KMS-11 (cell line): ENCODE data around the gene GSTM2.
"Not testable (repeated sequence)": the region's sequence is repeated elsewhere in the genome, so short reads cannot be mapped to it uniquely, and the experiment has no call there.

ENCODE experiments used
- H2AFZ ChIP-seq: fragments of 200-600 bp; sonication (generic); 2 replicates; pipeline ENCODE4 v1.6.1; 2016; ENCODE audit warnings: antibody characterized with exemption, mixed run types, low read depth
- H3K27ac ChIP-seq: fragments of 200-600 bp; sonication (generic); 2 replicates; pipeline ENCODE4 v1.6.1; 2016; ENCODE audit warnings: mild to moderate bottlenecking, mixed run types
- H3K27me3 ChIP-seq: fragments of 200-600 bp; sonication (generic); 2 replicates; pipeline ENCODE4 v1.6.1; 2017; ENCODE audit warnings: mild to moderate bottlenecking, low read depth, mixed run types, moderate library complexity; ENCODE audit not compliant: insufficient read depth
- H3K36me3 ChIP-seq: fragments of 200-600 bp; sonication (generic); 2 replicates; pipeline ENCODE4 v1.6.1; 2017; ENCODE audit warnings: mild to moderate bottlenecking, mixed run types; ENCODE audit not compliant: insufficient read depth
- H3K4me1 ChIP-seq: fragments of 200-600 bp; sonication (generic); 2 replicates; pipeline ENCODE4 v1.6.1; 2016; ENCODE audit warnings: mild to moderate bottlenecking, low read depth, mixed run types; ENCODE audit not compliant: poor library complexity, severe bottlenecking
- H3K4me2 ChIP-seq: fragments of 200-600 bp; sonication (generic); 2 replicates; pipeline ENCODE4 v1.7.0; 2016; ENCODE audit warnings: mild to moderate bottlenecking, mixed run types
- H3K4me3 ChIP-seq: fragments of 200-600 bp; sonication (generic); IDR thresholded peaks from 2 replicates; pipeline ENCODE4 v1.6.1; 2017; ENCODE audit warnings: low read depth, low read length, mixed read lengths; ENCODE audit not compliant: insufficient read depth
- H3K79me2 ChIP-seq: fragments of 200-600 bp; sonication (generic); 2 replicates; pipeline ENCODE4 v1.6.1; 2016; ENCODE audit warnings: low read depth, mixed run types; ENCODE audit not compliant: insufficient read depth
- H3K9ac ChIP-seq: fragments of 200-600 bp; sonication (generic); 2 replicates; pipeline ENCODE4 v1.6.1; 2016; ENCODE audit warnings: mild to moderate bottlenecking, mixed run types
- H4K20me1 ChIP-seq: fragments of 200-600 bp; sonication (generic); 2 replicates; pipeline ENCODE4 v1.6.1; 2016; ENCODE audit warnings: mild to moderate bottlenecking, mixed run types; ENCODE audit not compliant: insufficient read depth
- CTCF ChIP-seq: fragments of 200-600 bp; sonication (generic); conservative IDR thresholded peaks from 2 replicates; pipeline ENCODE4 v1.6.1; 2017; ENCODE audit warnings: low read depth, mild to moderate bottlenecking, antibody characterized with exemption, low read length, moderate library complexity, mixed read lengths

GSTM2 gene

DNA sequence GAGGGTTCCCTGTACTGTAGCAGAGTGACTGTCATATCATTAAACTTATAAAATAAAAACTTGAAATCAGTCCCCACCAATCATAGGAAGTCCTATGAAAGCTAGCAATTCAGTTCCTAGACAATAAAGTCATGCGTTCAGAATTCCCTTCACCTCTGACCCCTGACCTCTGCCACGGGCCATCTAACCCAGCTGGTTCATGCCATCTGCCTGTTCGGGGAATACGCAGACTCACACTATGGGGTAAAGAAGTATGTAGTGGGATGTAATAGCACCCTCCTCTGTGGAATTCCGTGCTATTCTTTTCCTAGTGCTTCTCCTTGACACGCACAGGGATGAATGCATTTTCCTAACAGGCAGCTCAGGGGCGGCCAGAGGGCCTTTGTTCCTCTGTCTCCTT is 9.9 kb upstream of the GSTM2 start:
- peaks cover 9% of the 10 kb centered on the region for H3K4me1 ChIP-seq
- H3K9ac ChIP-seq: no peak overlapping the region
- H3K27me3 ChIP-seq: no peaks in the 10 kb centered on the region
- H3K4me3 ChIP-seq: no peak overlapping the region
- H2AFZ ChIP-seq: no peak overlapping the region
- H3K27ac ChIP-seq: no peak overlapping the region
- no peak for TF ChIP-seq CTCF
- no peaks in the 10 kb centered on the region for H3K36me3 ChIP-seq
- H4K20me1 ChIP-seq: no peaks in the 10 kb centered on the region
- H3K4me2 ChIP-seq: no peak overlapping the region
- no peaks in the 10 kb centered on the region for H3K79me2 ChIP-seq

- no peak overlapping the region for H3K4me3 ChIP-seq
- H3K36me3 ChIP-seq: no peaks in the 10 kb centered on the region
- no peak overlapping the region for H3K9ac ChIP-seq
- H2AFZ ChIP-seq: no peak overlapping the region
- H3K4me1 ChIP-seq: peaks cover 9% of the 10 kb centered on the region
- no peak for TF ChIP-seq CTCF
- H3K79me2 ChIP-seq: no peaks in the 10 kb centered on the region
- no peaks in the 10 kb centered on the region for H3K27me3 ChIP-seq
- no peaks in the 10 kb centered on the region for H4K20me1 ChIP-seq
- H3K27ac ChIP-seq: no peak overlapping the region
- no peak overlapping the region for H3K4me2 ChIP-seq
Measured at GRCh38 chr1:109658533-109659042, 9.3 kb upstream of the GSTM2 start.

DNA sequence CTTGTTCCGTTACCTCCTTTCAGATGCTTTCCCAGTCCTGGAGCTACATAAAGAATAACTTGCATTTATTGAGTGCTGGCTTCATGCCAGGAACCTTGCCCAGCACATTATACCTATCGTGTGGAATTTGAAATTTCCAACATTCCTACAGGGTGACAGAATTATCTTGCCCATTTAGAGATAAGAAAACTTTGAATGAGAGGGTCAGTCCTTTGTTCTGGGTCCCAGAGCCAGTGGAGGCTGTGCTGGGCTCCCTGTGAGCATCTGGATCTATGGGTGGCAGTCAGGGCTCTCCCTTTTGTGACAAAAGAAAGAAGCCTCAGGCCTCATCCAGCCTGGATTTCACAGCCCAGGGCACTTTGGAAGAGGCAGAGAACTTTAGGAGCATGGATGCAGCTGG is 8.7 kb upstream of the GSTM2 start:
- H3K27me3 ChIP-seq: no peaks in the 10 kb centered on the region
- H3K27ac ChIP-seq: no peak overlapping the region
- peaks cover 9% of the 10 kb centered on the region for H3K4me1 ChIP-seq
- H3K4me3 ChIP-seq: no peak overlapping the region
- no peak for TF ChIP-seq CTCF
- no peaks in the 10 kb centered on the region for H4K20me1 ChIP-seq
- no peaks in the 10 kb centered on the region for H3K36me3 ChIP-seq
- no peak overlapping the region for H2AFZ ChIP-seq
- H3K79me2 ChIP-seq: no peaks in the 10 kb centered on the region
- no peak overlapping the region for H3K9ac ChIP-seq
- H3K4me2 ChIP-seq: no peak overlapping the region

GRCh38 chr1:109659997-109660690 is 7.7 kb upstream of the GSTM2 start:
- no peaks in the 10 kb centered on the region for H3K79me2 ChIP-seq
- H4K20me1 ChIP-seq: no peaks in the 10 kb centered on the region
- peaks cover 4% of the 10 kb centered on the region for H3K4me1 ChIP-seq
- H3K4me3 ChIP-seq: no peak overlapping the region
- no peaks in the 10 kb centered on the region for H3K27me3 ChIP-seq
- no peak overlapping the region for H3K27ac ChIP-seq
- H3K9ac ChIP-seq: no peak overlapping the region
- no peak overlapping the region for H2AFZ ChIP-seq
- H3K4me2 ChIP-seq: no peak overlapping the region
- TF ChIP-seq CTCF: no peak
- no peaks in the 10 kb centered on the region for H3K36me3 ChIP-seq

DNA sequence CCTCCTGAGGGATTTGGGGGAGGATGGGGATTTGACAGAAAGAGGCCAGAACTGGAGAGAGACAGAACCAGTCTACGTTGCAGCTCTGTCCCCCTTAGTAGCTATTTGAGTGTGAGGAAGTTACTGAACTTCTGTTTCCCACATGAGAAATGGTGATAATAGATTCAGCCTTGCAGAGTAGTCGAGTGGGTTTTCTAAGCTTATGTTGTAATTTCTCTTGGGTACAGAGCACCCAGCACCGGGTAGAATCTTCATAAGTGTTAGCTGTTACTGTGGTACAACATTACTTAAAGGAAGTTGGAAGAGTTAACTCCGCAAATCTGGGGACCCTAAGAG is 7.2 kb upstream of the GSTM2 start:
- H3K27ac ChIP-seq, H3K4me2 ChIP-seq, H3K4me3 ChIP-seq, H3K4me1 ChIP-seq, H3K9ac ChIP-seq, H4K20me1 ChIP-seq, H3K27me3 ChIP-seq, H3K36me3 ChIP-seq, H3K79me2 ChIP-seq, H2AFZ ChIP-seq: not testable (repeated sequence)
